Measurements from ENCODE around the gene SLC26A11. TPM values are rescaled to one million over a fixed set of nuclear protein-coding genes. Genes with fewer than 3 reads are reported as not detected.

SLC26A11 gene
- total RNA-seq, 1 donor from 2014 or later, result 23.6 TPM

- TF ChIP-seq CTCF (conservative IDR thresholded peaks at IDR 0.05), result no peak
- peaks cover 7% of the 10 kb centered on the region for H3K36me3 Mint-ChIP-seq
- no peak for DNase-seq (ENCODE audit: extremely low spot score, unreplicated experiment)
- H3K27ac Mint-ChIP-seq, result no peak overlapping the region
- H3K27me3 Mint-ChIP-seq, result no peaks in the 10 kb centered on the region
- H3K9me3 Mint-ChIP-seq, result no peaks in the 10 kb centered on the region
- H3K4me1 Mint-ChIP-seq (ENCODE audit: unreplicated experiment), result no peaks in the 10 kb centered on the region
- no peak overlapping the region for H3K4me3 Mint-ChIP-seq
These were observed 25.5 kb downstream of the SLC26A11 start for GRCh38 chr17:80245566-80246265.

- no peaks in the 10 kb centered on the region for H3K9me3 Mint-ChIP-seq
- H3K27ac Mint-ChIP-seq, result no peak overlapping the region
- peaks cover 7% of the 10 kb centered on the region for H3K36me3 Mint-ChIP-seq
- H3K4me3 Mint-ChIP-seq, result no peak overlapping the region
- H3K27me3 Mint-ChIP-seq, result no peaks in the 10 kb centered on the region
- no peaks in the 10 kb centered on the region for H3K4me1 Mint-ChIP-seq (ENCODE audit: unreplicated experiment)
- TF ChIP-seq CTCF (conservative IDR thresholded peaks at IDR 0.05), result no peak
- no peak for DNase-seq (ENCODE audit: extremely low spot score, unreplicated experiment)
These were observed 26.0 kb downstream of the SLC26A11 start for GRCh38 chr17:80246266-80246681.

- H3K4me1 Mint-ChIP-seq (ENCODE audit: unreplicated experiment), result no peaks in the 10 kb centered on the region
- H3K4me3 Mint-ChIP-seq, result no peak overlapping the region
- no peaks in the 10 kb centered on the region for H3K9me3 Mint-ChIP-seq
- TF ChIP-seq CTCF (conservative IDR thresholded peaks at IDR 0.05), result no peak
- H3K36me3 Mint-ChIP-seq, result peaks cover 4% of the 10 kb centered on the region
- no peaks in the 10 kb centered on the region for H3K27me3 Mint-ChIP-seq
- no peak for DNase-seq (ENCODE audit: extremely low spot score, unreplicated experiment)
- no peak overlapping the region for H3K27ac Mint-ChIP-seq
These were observed 26.5 kb downstream of the SLC26A11 start for GRCh38 chr17:80246726-80247125.

GRCh38 chr17:80247561-80247960, 27.3 kb downstream of the SLC26A11 start:
- no peak for DNase-seq (ENCODE audit: extremely low spot score, unreplicated experiment)
- Mint-ChIP-seq H3K27ac (no peak overlapping the region), H3K4me3 (no peak overlapping the region), H3K4me1 (ENCODE audit: unreplicated experiment) (no peaks in the 10 kb centered on the region), H3K36me3 (peaks cover 4% of the 10 kb centered on the region), H3K9me3 (no peaks in the 10 kb centered on the region), H3K27me3 (no peaks in the 10 kb centered on the region)
- no peak for TF ChIP-seq CTCF (conservative IDR thresholded peaks at IDR 0.05)

GRCh38 chr17:80248001-80248893, 28.0 kb downstream of the SLC26A11 start:
- Mint-ChIP-seq H3K9me3 (no peaks in the 10 kb centered on the region), H3K36me3 (peaks cover 4% of the 10 kb centered on the region), H3K27ac (no peak overlapping the region), H3K4me1 (ENCODE audit: unreplicated experiment) (no peaks in the 10 kb centered on the region), H3K27me3 (no peaks in the 10 kb centered on the region), H3K4me3 (no peak overlapping the region)
- no peak for DNase-seq (ENCODE audit: extremely low spot score, unreplicated experiment)
- TF ChIP-seq CTCF (conservative IDR thresholded peaks at IDR 0.05), result no peak

All from type B pancreatic cell (in vitro differentiated cells).